RWPE2 (cell line): ENCODE measurements around the gene ITIH5.

Source experiments
- ATAC-seq: fragments of 200-7000 bp; cut with Tn5 transposase; 3 replicates; pipeline ENCODE4 v1.9.1; 2021; ENCODE audit warnings: low read depth
- DNase-seq: peaks from one replicate; pipeline ENCODE4 v3.0.0-alpha.2; 2020; ENCODE audit warnings: low spot score
- H3K27ac ChIP-seq: fragments of 450-650 bp; 2 replicates; pipeline ENCODE4 v1.5.1; 2017; ENCODE audit warnings: mild to moderate bottlenecking; ENCODE audit not compliant: poor library complexity, severe bottlenecking
- H3K27me3 ChIP-seq: fragments of 250-450 bp; sonication (Bioruptor Pico); 2 replicates; pipeline ENCODE4 v1.5.1; 2021; ENCODE audit warnings: mild to moderate bottlenecking, moderate library complexity; ENCODE audit not compliant: insufficient read depth, poor library complexity, severe bottlenecking
- H3K36me3 ChIP-seq: fragments of 250-450 bp; sonication (Bioruptor Pico); 2 replicates; pipeline ENCODE4 v1.5.1; 2020; ENCODE audit warnings: low read depth, mild to moderate bottlenecking, moderate library complexity
- H3K4me1 ChIP-seq: fragments of 250-450 bp; sonication (Bioruptor Pico); 2 replicates; pipeline ENCODE4 v1.5.1; 2021; ENCODE audit warnings: mild to moderate bottlenecking, moderate library complexity; ENCODE audit not compliant: insufficient read depth, poor library complexity, severe bottlenecking
- H3K4me3 ChIP-seq: fragments of 250-450 bp; sonication (Bioruptor Pico); 2 replicates; pipeline ENCODE4 v1.5.1; 2021; ENCODE audit warnings: mild to moderate bottlenecking, moderate library complexity; ENCODE audit not compliant: severe bottlenecking
- H3K9me3 ChIP-seq: fragments of 250-450 bp; sonication (Bioruptor Pico); 2 replicates; pipeline ENCODE4 v1.5.1; 2021; ENCODE audit warnings: mild to moderate bottlenecking, moderate library complexity; ENCODE audit not compliant: severe bottlenecking
- CTCF ChIP-seq: fragments of 450-650 bp; IDR thresholded peaks from one replicate; pipeline ENCODE4 v1.5.1; 2017; ENCODE audit warnings: mild to moderate bottlenecking, moderate library complexity; ENCODE audit not compliant: poor library complexity, severe bottlenecking

ITIH5 gene

GRCh38 chr10:7560519-7560918 lies 106.2 kb downstream of the ITIH5 start:
- no peaks in the 10 kb centered on the region for H3K36me3 ChIP-seq
- ATAC-seq, result no peak
- TF ChIP-seq CTCF, result no peak
- peaks cover 3% of the 10 kb centered on the region for H3K27me3 ChIP-seq
- no peaks in the 10 kb centered on the region for H3K9me3 ChIP-seq
- H3K4me1 ChIP-seq, result no peaks in the 10 kb centered on the region
- no peak for DNase-seq
- H3K27ac ChIP-seq, result no peak overlapping the region
- no peak overlapping the region for H3K4me3 ChIP-seq

- H3K9me3 ChIP-seq, result no peaks in the 10 kb centered on the region
- DNase-seq (no peak), ATAC-seq (no peak)
- H3K27me3 ChIP-seq, result peaks cover 3% of the 10 kb centered on the region
- no peaks in the 10 kb centered on the region for H3K36me3 ChIP-seq
- TF ChIP-seq CTCF, result no peak
- no peak overlapping the region for H3K27ac ChIP-seq
- H3K4me3 ChIP-seq, result no peak overlapping the region
- H3K4me1 ChIP-seq, result no peaks in the 10 kb centered on the region
Observed at GRCh38 chr10:7559386-7559785, 107.4 kb downstream of the ITIH5 start.

GRCh38 chr10:7558036-7558435 lies 108.7 kb downstream of the ITIH5 start:
- Histone ChIP-seq H3K4me1 (no peaks in the 10 kb centered on the region), H3K27me3 (peaks cover 3% of the 10 kb centered on the region), H3K9me3 (no peaks in the 10 kb centered on the region), H3K4me3 (no peak overlapping the region), H3K27ac (no peak overlapping the region), H3K36me3 (no peaks in the 10 kb centered on the region)
- ATAC-seq (no peak), DNase-seq (no peak)
- TF ChIP-seq CTCF, result no peak

GRCh38 chr10:7553531-7553930 lies 113.2 kb downstream of the ITIH5 start:
- no peak for ATAC-seq
- no peak for TF ChIP-seq CTCF
- Histone ChIP-seq H3K27me3 (no peaks in the 10 kb centered on the region), H3K27ac (no peak overlapping the region), H3K36me3 (no peaks in the 10 kb centered on the region), H3K4me3 (no peak overlapping the region), H3K4me1 (no peaks in the 10 kb centered on the region), H3K9me3 (no peaks in the 10 kb centered on the region)
- no peak for DNase-seq

GRCh38 chr10:7551950-7552716 lies 114.6 kb downstream of the ITIH5 start:
- Histone ChIP-seq H3K4me1 (no peaks in the 10 kb centered on the region), H3K4me3 (no peak overlapping the region), H3K27ac (no peak overlapping the region), H3K9me3 (no peaks in the 10 kb centered on the region), H3K36me3 (no peaks in the 10 kb centered on the region), H3K27me3 (no peaks in the 10 kb centered on the region)
- TF ChIP-seq CTCF, result no peak
- no peak for DNase-seq
- ATAC-seq, result no peak
